B cell (primary cell): Measurements from ENCODE around the gene RPL29. TPM values are rescaled to one million over a fixed set of nuclear protein-coding genes. Genes with fewer than 3 reads are reported as not detected.

Source experiments
- ATAC-seq: fragments of 200-7000 bp; cut with Tn5 transposase; one replicate; pipeline ENCODE4 v1.10.0; 2021; ENCODE audit warnings: low read depth, mild to moderate bottlenecking, moderate number of reproducible peaks, moderate library complexity
- CTCF ChIA-PET: fragments of 350-600 bp; sonication (Branson Sonifier 250); formaldehyde crosslinking; loops from one replicate; lab custom pipeline; 2021; ENCODE audit warnings: antibody characterized with exemption, inconsistent platforms; lab: Charles Lee
- POLR2A ChIA-PET: fragments of 350-600 bp; sonication (Branson Sonifier 250); formaldehyde crosslinking; loops from one replicate; lab custom pipeline; 2021; ENCODE audit warnings: antibody characterized with exemption; lab: Charles Lee
- DNase-seq: peaks from one replicate; pipeline ENCODE4 v3.0.0; 2013
- H2AFZ ChIP-seq: 2 replicates; pipeline ENCODE4 v1.6.1; 2012; ENCODE audit warnings: mild to moderate bottlenecking, low read depth, low read length; ENCODE audit not compliant: insufficient read depth, poor library complexity, severe bottlenecking
- H3K27ac ChIP-seq, 2 donors: 1 replicate in 1 of 2; 2 replicates in 1 of 2; pipeline ENCODE4 v1.5.1; 2012 to 2013; ENCODE audit warnings: low read length in 2 of 2, mild to moderate bottlenecking in 2 of 2, moderate library complexity in 1 of 2
- H3K27me3 ChIP-seq, 4 experiments: fragments of 200-600 bp in 1 of 4; sonication (generic) in 1 of 4; replicated peaks in 1 of 4; 1 replicate in 2 of 4; 2 replicates in 2 of 4; pipeline versions ENCODE4 v1.6.1 to v1.7.0; 2013 to 2016; ENCODE audit warnings: low read length in 3 of 4, mild to moderate bottlenecking in 2 of 4, mixed read lengths in 1 of 4, moderate library complexity in 1 of 4; ENCODE audit not compliant: insufficient read depth in 4 of 4, control insufficient read depth in 3 of 4; ENCODE audit errors: control extremely low read depth in 1 of 4
- H3K36me3 ChIP-seq, 2 experiments: replicated peaks in 1 of 2; 1 replicate in 1 of 2; 2 replicates in 1 of 2; pipeline versions ENCODE4 v1.6.1 to v1.7.1; 2013; ENCODE audit warnings: low read length in 1 of 2; ENCODE audit not compliant: insufficient read depth in 2 of 2, control insufficient read depth in 1 of 2; ENCODE audit errors: control extremely low read depth in 1 of 2, extremely low read depth in 1 of 2
- H3K4me1 ChIP-seq, 2 donors: fragments of 200-600 bp in 1 of 2; sonication (generic) in 1 of 2; 1 replicate in 1 of 2; 2 replicates in 1 of 2; pipeline versions ENCODE4 v1.5.1 to v1.6.1; 2013 to 2017; ENCODE audit warnings: low read length in 2 of 2; ENCODE audit not compliant: control insufficient read depth in 2 of 2, insufficient read depth in 2 of 2
- H3K4me2 ChIP-seq: replicated peaks from 2 replicates; pipeline ENCODE3; 2012; ENCODE audit warnings: mild to moderate bottlenecking, low read depth, low read length; ENCODE audit not compliant: poor library complexity, severe bottlenecking
- H3K4me3 ChIP-seq, 5 experiments: fragments of 200-600 bp in 1 of 5; sonication (generic) in 1 of 5; 1 replicate in 3 of 5; 2 replicates in 2 of 5; pipeline versions ENCODE4 v1.5.1 to v1.7.0; 2011 to 2016; ENCODE audit warnings: low read length in 4 of 5, mild to moderate bottlenecking in 4 of 5, low read depth in 2 of 5, control low read depth in 1 of 5, moderate library complexity in 1 of 5; ENCODE audit not compliant: insufficient read depth in 1 of 5; ENCODE audit errors: control extremely low read depth in 1 of 5, extremely low read depth in 1 of 5
- H3K79me2 ChIP-seq: fragments of 200-600 bp; sonication (generic); one replicate; pipeline ENCODE4 v1.6.0; 2016; ENCODE audit warnings: low read length; ENCODE audit not compliant: control insufficient read depth, insufficient read depth
- H3K9ac ChIP-seq: fragments of 200-600 bp; sonication (generic); 2 replicates; pipeline ENCODE4 v1.6.1; 2017; ENCODE audit warnings: mild to moderate bottlenecking, low read length, moderate library complexity
- H3K9me3 ChIP-seq, 3 donors: one replicate each; pipeline versions ENCODE4 v1.6.1 to v1.7.1; 2013; ENCODE audit warnings: low read length in 2 of 3; ENCODE audit not compliant: control insufficient read depth in 2 of 3, insufficient read depth in 1 of 3; ENCODE audit errors: control extremely low read depth in 1 of 3
- H4K20me1 ChIP-seq: 2 replicates; pipeline ENCODE4 v1.6.0; 2012; ENCODE audit warnings: mild to moderate bottlenecking, low read length; ENCODE audit not compliant: insufficient read depth, control insufficient read depth, poor library complexity, severe bottlenecking
- H3K27ac Mint-ChIP-seq: one replicate; pipeline ENCODE4 v1.8.0; 2021; ENCODE audit warnings: mixed read lengths
- H3K27me3 Mint-ChIP-seq: one replicate; pipeline ENCODE4 v1.8.0; 2021; ENCODE audit warnings: mixed read lengths
- H3K4me1 Mint-ChIP-seq: one replicate; pipeline ENCODE4 v1.8.0; 2021; ENCODE audit warnings: mixed read lengths
- H3K4me3 Mint-ChIP-seq: one replicate; pipeline ENCODE4 v1.8.0; 2021; ENCODE audit warnings: mixed read lengths
- H3K9me3 Mint-ChIP-seq: one replicate; pipeline ENCODE4 v1.8.0; 2022; ENCODE audit warnings: mixed read lengths; ENCODE audit not compliant: insufficient read depth
- EZH2 ChIP-seq: IDR thresholded peaks from 2 replicates; pipeline ENCODE4 v1.6.1; 2012; ENCODE audit warnings: borderline replicate concordance, low read depth, mild to moderate bottlenecking, moderate library complexity, low read length; ENCODE audit not compliant: insufficient read depth, poor library complexity, severe bottlenecking
- WGBS: methylation state at CpG from one replicate; pipeline ENCODE4 v1.1.5; 2013; ENCODE audit warnings: missing lambda C conversion rate; ENCODE audit not compliant: insufficient coverage; 5-methylcytosine and 5-hydroxymethylcytosine counted together
- intact Hi-C: fragments of 100-400 bp; cut with micrococcal nuclease; formaldehyde crosslinking; loops from one replicate; pipeline ENCODE4 v1.10.0; 2022
- polyA plus RNA-seq: library from polyadenylated mRNA; depleted of rRNA; stranded (reverse); fragments of >200 nt; gene quantifications from 2 replicates; pipeline ENCODE4 v1.2.3, GENCODE V29; 2012
- small RNA-seq: library from RNA; depleted of rRNA; stranded (forward); fragments of <200 nt; gene quantifications from one replicate; pipeline ENCODE3, GENCODE V24; 2012; ENCODE audit warnings: low replicate concordance, low read depth; ENCODE audit not compliant: insufficient read length
- total RNA-seq, 2 donors: library from RNA; stranded (reverse); fragments of 120-200 nt in 1 of 2; gene quantifications; 1 replicate in 1 of 2; 2 replicates in 1 of 2; pipeline versions ENCODE4 v1.2.3 to v1.2.4, GENCODE V29; 2013 to 2022
- TF ChIP-seq, protein P1 (sequence below): fragments of 200-600 bp; IDR thresholded peaks from one replicate; pipeline ENCODE4 v1.8.0; 2022; ENCODE audit warnings: antibody characterized with exemption, mild to moderate bottlenecking

RPL29 gene
- total and polyA plus RNA-seq, 2 donors (not counting 1 experiment from before 2014, with no cell fraction given), result 1,552 to 3,787 TPM

DNA sequence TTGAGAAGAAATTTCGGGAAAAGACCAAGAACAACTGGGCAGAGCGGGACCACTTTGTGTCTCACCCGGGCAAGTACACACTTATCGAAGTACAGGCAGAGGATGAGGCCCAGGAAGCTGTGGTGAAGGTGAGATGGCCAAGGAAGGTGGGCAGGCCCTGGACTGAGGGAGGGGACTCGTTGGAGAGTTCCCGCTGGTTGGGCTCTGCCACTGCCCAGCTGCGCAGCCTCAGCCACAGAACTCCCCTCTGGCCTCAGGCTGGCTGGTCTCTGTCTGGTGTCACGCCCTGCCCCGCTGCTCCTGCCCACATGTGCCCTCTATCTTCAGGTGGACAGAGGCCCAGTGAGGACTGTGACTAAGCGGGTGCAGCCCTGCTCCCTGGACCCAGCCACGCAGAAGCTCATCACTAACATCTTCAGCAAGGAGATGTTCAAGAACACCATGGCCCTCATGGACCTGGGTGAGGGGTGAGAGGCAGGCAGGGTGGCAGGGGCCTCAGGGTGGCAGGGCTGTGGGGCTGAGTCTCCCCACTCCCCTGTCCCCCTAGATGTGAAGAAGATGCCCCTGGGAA, 51.2 kb downstream of the RPL29 start:
- Histone ChIP-seq H3K4me2 (no peak overlapping the region), H3K4me3 (no peak overlapping the region), H3K9me3 (no peaks in the 10 kb centered on the region), H3K9ac (no peak overlapping the region), H3K79me2 (peaks cover 15% of the 10 kb centered on the region), H3K36me3 (peaks cover 0 to 3% of the 10 kb centered on the region in 2 experiments), H4K20me1 (no peaks in the 10 kb centered on the region), H3K4me1 (peaks cover 22 to 26% of the 10 kb centered on the region in 2 donors), H3K27me3 (no peaks in the 10 kb centered on the region), H2AFZ (no peak overlapping the region), H3K27ac (no peak overlapping the region)
- ChIA-PET CTCF (interaction anchor here (0.8 to 1.4 kb wide), 2 partner anchors 29 to 216 kb away, joined by 3 to 4 read pairs; partner anchors contain the start of gene ABHD14B), POLR2A (no interaction called here)
- 97% methylated on average over 11 of the region's 11 CpGs for WGBS
- Mint-ChIP-seq H3K4me3 (no peak overlapping the region), H3K27ac (peak overlapping the region; percentile 15), H3K27me3 (no peaks in the 10 kb centered on the region), H3K9me3 (no peaks in the 10 kb centered on the region), H3K4me1 (peaks cover 31% of the 10 kb centered on the region)
- DNase-seq (no peak), ATAC-seq (no peak)
- intact Hi-C loops, result loop anchor here (5.0 kb wide), 2 partner anchors 262 to 557 kb away; partner anchors contain the start of gene MANF
- TF ChIP-seq, protein P1, sequence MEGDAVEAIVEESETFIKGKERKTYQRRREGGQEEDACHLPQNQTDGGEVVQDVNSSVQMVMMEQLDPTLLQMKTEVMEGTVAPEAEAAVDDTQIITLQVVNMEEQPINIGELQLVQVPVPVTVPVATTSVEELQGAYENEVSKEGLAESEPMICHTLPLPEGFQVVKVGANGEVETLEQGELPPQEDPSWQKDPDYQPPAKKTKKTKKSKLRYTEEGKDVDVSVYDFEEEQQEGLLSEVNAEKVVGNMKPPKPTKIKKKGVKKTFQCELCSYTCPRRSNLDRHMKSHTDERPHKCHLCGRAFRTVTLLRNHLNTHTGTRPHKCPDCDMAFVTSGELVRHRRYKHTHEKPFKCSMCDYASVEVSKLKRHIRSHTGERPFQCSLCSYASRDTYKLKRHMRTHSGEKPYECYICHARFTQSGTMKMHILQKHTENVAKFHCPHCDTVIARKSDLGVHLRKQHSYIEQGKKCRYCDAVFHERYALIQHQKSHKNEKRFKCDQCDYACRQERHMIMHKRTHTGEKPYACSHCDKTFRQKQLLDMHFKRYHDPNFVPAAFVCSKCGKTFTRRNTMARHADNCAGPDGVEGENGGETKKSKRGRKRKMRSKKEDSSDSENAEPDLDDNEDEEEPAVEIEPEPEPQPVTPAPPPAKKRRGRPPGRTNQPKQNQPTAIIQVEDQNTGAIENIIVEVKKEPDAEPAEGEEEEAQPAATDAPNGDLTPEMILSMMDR, result no peak
- no peak for TF ChIP-seq EZH2

Small RNAs within 50 kb of the gene (small RNA-seq; reads per million reads assigned to genes)
- gene AC115284.1, result not detected

Other genes starting within 250 kb of the RPL29 start
- gene IQCF6, start 216.7 kb downstream of the RPL29 start, total RNA-seq, result not detected in 2 replicates
- not detected in 2 replicates for gene IQCF6, start 216.7 kb downstream of the RPL29 start, polyA plus RNA-seq
- not detected in 2 replicates for gene IQCF2, start 134.3 kb downstream of the RPL29 start, total RNA-seq
- gene IQCF2, start 134.3 kb downstream of the RPL29 start, polyA plus RNA-seq, result not detected in 2 replicates
- not detected in 2 replicates for gene IQCF5, start 120.3 kb downstream of the RPL29 start, total RNA-seq
- not detected in 2 replicates for gene IQCF5, start 120.3 kb downstream of the RPL29 start, polyA plus RNA-seq
- not detected in 2 replicates for gene IQCF1, start 92.5 kb downstream of the RPL29 start, total RNA-seq
- gene IQCF1, start 92.5 kb downstream of the RPL29 start, polyA plus RNA-seq, result not detected in 2 replicates
- 16.7 and 16.9 TPM in 2 replicates for gene RRP9, start 54.0 kb downstream of the RPL29 start, total RNA-seq
- 19.8 and 21.9 TPM in 2 replicates for gene RRP9, start 54.0 kb downstream of the RPL29 start, polyA plus RNA-seq
- gene PARP3, start 53.5 kb downstream of the RPL29 start, total RNA-seq, result 17.3 and 17.7 TPM in 2 replicates
- 20.3 and 29.7 TPM in 2 replicates for gene PARP3, start 53.5 kb downstream of the RPL29 start, polyA plus RNA-seq
- gene GPR62, start 40.5 kb downstream of the RPL29 start, total RNA-seq, result not detected in 2 replicates
- not detected in 2 replicates for gene GPR62, start 40.5 kb downstream of the RPL29 start, polyA plus RNA-seq
- gene PCBP4, start 28.4 kb downstream of the RPL29 start, total RNA-seq, result 15.3 TPM in 2 replicates
- 17.7 and 25.6 TPM in 2 replicates for gene PCBP4, start 28.4 kb downstream of the RPL29 start, polyA plus RNA-seq
- gene ABHD14B, start 21.8 kb downstream of the RPL29 start, total RNA-seq, result 68.7 and 73.9 TPM in 2 replicates
- 50.5 and 62.8 TPM in 2 replicates for gene ABHD14B, start 21.8 kb downstream of the RPL29 start, polyA plus RNA-seq
- 11.9 and 14.0 TPM in 2 replicates for gene ABHD14A, start 20.8 kb downstream of the RPL29 start, total RNA-seq
- gene ABHD14A, start 20.8 kb downstream of the RPL29 start, polyA plus RNA-seq, result 15.2 and 28.8 TPM in 2 replicates
- 11.6 and 14.6 TPM in 2 replicates for gene ACY1, start 12.4 kb downstream of the RPL29 start, total RNA-seq
- 26.2 and 26.6 TPM in 2 replicates for gene ACY1, start 12.4 kb downstream of the RPL29 start, polyA plus RNA-seq
- gene DUSP7, start 60.7 kb upstream of the RPL29 start, total RNA-seq, result 6.9 TPM in 2 replicates
- gene DUSP7, start 60.7 kb upstream of the RPL29 start, polyA plus RNA-seq, result 2.9 and 5.1 TPM in 2 replicates
- gene POC1A, start 158.5 kb upstream of the RPL29 start, total RNA-seq, result 2.4 and 2.8 TPM in 2 replicates
- gene POC1A, start 158.5 kb upstream of the RPL29 start, polyA plus RNA-seq, result 1.4 and 1.7 TPM in 2 replicates
- 26.1 and 28.3 TPM in 2 replicates for gene ALAS1, start 202.3 kb upstream of the RPL29 start, total RNA-seq
- gene ALAS1, start 202.3 kb upstream of the RPL29 start, polyA plus RNA-seq, result 18.9 and 30.2 TPM in 2 replicates
- gene TLR9, start 229.8 kb upstream of the RPL29 start, total RNA-seq, result 16.0 and 21.0 TPM in 2 replicates
- 1.9 and 3.7 TPM in 2 replicates for gene TLR9, start 229.8 kb upstream of the RPL29 start, polyA plus RNA-seq
- gene TWF2, start 243.3 kb upstream of the RPL29 start, total RNA-seq, result 53.5 and 60.3 TPM in 2 replicates
- gene TWF2, start 243.3 kb upstream of the RPL29 start, polyA plus RNA-seq, result 59.7 and 88.2 TPM in 2 replicates
- gene PPM1M, start 249.9 kb upstream of the RPL29 start, total RNA-seq, result 45.0 and 53.6 TPM in 2 replicates
- 42.5 and 65.2 TPM in 2 replicates for gene PPM1M, start 249.9 kb upstream of the RPL29 start, polyA plus RNA-seq